Ovary (tissue), 10 donors: ENCODE measurements around the gene RBP7. TPM values are rescaled to one million over a fixed set of nuclear protein-coding genes. Genes with fewer than 3 reads are reported as not detected.

ENCODE experiments used
- DNase-seq, 5 donors: peaks; one replicate each; pipeline ENCODE4 v3.0.0-alpha.2; 2019 to 2020
- H3K27ac ChIP-seq, 2 donors: fragments of 200-600 bp; one replicate each; pipeline versions ENCODE4 v1.5.1 to v1.8.0; 2019 to 2022
- H3K27me3 ChIP-seq: fragments of 200-600 bp; one replicate; pipeline ENCODE4 v1.8.0; 2022
- H3K36me3 ChIP-seq: fragments of 200-600 bp; sonication (generic); one replicate; pipeline ENCODE4 v1.5.1; 2019
- H3K4me1 ChIP-seq: one replicate; pipeline ENCODE4 v1.8.1; 2013; ENCODE audit warnings: mild to moderate bottlenecking, moderate library complexity; ENCODE audit not compliant: insufficient read depth
- H3K4me3 ChIP-seq: fragments of 200-600 bp; sonication (generic); one replicate; pipeline ENCODE4 v1.5.1; 2017
- H3K9me3 ChIP-seq, 2 donors: fragments of 200-600 bp in 1 of 2; sonication (generic) in 1 of 2; one replicate each; pipeline versions ENCODE4 v1.5.1 to v1.8.1; 2013 to 2019; ENCODE audit warnings: mild to moderate bottlenecking in 1 of 2, moderate library complexity in 1 of 2
- EP300 ChIP-seq: sonication (generic); formaldehyde crosslinking; IDR thresholded peaks from one replicate; pipeline ENCODE4 v1.6.1; 2017; ENCODE audit warnings: antibody characterized with exemption
- POLR2A ChIP-seq: fragments of 450-650 bp; IDR thresholded peaks from one replicate; pipeline ENCODE4 v1.6.1; 2017; ENCODE audit warnings: antibody characterized with exemption, mild to moderate bottlenecking, moderate library complexity
- WGBS, 3 donors: extraction: QIAGEN DNeasy Blood & Tissue Kit in 1 of 3; methylation state at CpG; one replicate each; pipeline versions ENCODE4 v1.1.5 to v1.1.7; 2013 to 2017; 5-methylcytosine and 5-hydroxymethylcytosine counted together
- intact Hi-C, 4 donors: fragments of 100-400 bp; cut with DNase I; formaldehyde crosslinking; loops; one replicate each; pipeline versions ENCODE4 v1.11.0 to v1.15.1; 2022 to 2023
- long read RNA-seq, 3 donors: library from polyadenylated mRNA in 2 of 3; unstranded in 2 of 3; transcript quantifications; one replicate each; pipeline ENCODE4 v2.0.0 and lab custom pipeline, GENCODE V29; 2021 to 2026
- polyA plus RNA-seq, 2 donors: library from polyadenylated mRNA; stranded (reverse); fragments of 200-250 nt in 1 of 2; fragments of 350-450 nt in 1 of 2; fragmentation: Illumina TruSeq in 1 of 2; extraction: RNeasy Lipid Tissue Mini Kit (QIAGEN cat#74804) in 1 of 2; gene quantifications; one replicate each; pipeline ENCODE4 v1.2.3, GENCODE V29; 2013 to 2014
- total RNA-seq, 7 donors: library from RNA; depleted of rRNA in 2 of 7; stranded (reverse); fragments of >200 nt in 2 of 7; fragmentation: NEBNext Ultra II Directional in 3 of 7; extraction: Animal tissue kit (Norgen Biotek cat#: 25700) in 3 of 7; gene quantifications; one replicate each; pipeline versions ENCODE4 v1.1.0 to v1.2.4, GENCODE V29; 2016 to 2023
- TF ChIP-seq, protein P1 (sequence below), 3 donors: fragments of 450-650 bp in 2 of 3; fragments of 200-600 bp in 1 of 3; IDR thresholded peaks; one replicate each; pipeline versions ENCODE4 v1.5.1 to v1.8.0; 2016 to 2022; ENCODE audit warnings: antibody characterized with exemption in 3 of 3, mild to moderate bottlenecking in 1 of 3
- donor health status: DM: no; HTN: no; CAD: no; lungs with moderate emphysema.
- donor health status: DM: no; HTN: no; CAD: no.
- donor health status: Bipolar disorder and iron deficiency.
- donor health status: DM: yes; HTN: yes; CAD: no.
- donor health status: DM: no; HTN: no; CAD: no.
- donor health status: DM: yes; HTN: yes; CAD: no.

Gene RBP7
- total RNA-seq = 10 to 100 TPM in 3 of 7 donors, 1 to 10 TPM in 4; 1.5 to 23.5 (median 8.3) TPM
- polyA plus RNA-seq = 10 to 100 TPM; 28.8 to 53.4 TPM
- long read RNA-seq, donor 1, transcript RBP7-201 (4 exons, 636 nt) = major isoform, 7 of 7 reads
- long read RNA-seq, donor 1, partial matches to known transcripts = 0 of 7 reads
- long read RNA-seq, donor 1, other reads (novel, unspliced or antisense) = 0 of 7 reads
- long read RNA-seq, donor 2, partial matches to known transcripts = 0 of 3 reads
- long read RNA-seq, donor 2, other reads (novel, unspliced or antisense) = 0 of 3 reads
- long read RNA-seq, donor 3, transcript RBP7-201 (4 exons, 636 nt) = major isoform, 6 of 6 reads
- long read RNA-seq, donor 3, partial matches to known transcripts = 0 of 6 reads
- long read RNA-seq, donor 3, other reads (novel, unspliced or antisense) = 0 of 6 reads

DNA sequence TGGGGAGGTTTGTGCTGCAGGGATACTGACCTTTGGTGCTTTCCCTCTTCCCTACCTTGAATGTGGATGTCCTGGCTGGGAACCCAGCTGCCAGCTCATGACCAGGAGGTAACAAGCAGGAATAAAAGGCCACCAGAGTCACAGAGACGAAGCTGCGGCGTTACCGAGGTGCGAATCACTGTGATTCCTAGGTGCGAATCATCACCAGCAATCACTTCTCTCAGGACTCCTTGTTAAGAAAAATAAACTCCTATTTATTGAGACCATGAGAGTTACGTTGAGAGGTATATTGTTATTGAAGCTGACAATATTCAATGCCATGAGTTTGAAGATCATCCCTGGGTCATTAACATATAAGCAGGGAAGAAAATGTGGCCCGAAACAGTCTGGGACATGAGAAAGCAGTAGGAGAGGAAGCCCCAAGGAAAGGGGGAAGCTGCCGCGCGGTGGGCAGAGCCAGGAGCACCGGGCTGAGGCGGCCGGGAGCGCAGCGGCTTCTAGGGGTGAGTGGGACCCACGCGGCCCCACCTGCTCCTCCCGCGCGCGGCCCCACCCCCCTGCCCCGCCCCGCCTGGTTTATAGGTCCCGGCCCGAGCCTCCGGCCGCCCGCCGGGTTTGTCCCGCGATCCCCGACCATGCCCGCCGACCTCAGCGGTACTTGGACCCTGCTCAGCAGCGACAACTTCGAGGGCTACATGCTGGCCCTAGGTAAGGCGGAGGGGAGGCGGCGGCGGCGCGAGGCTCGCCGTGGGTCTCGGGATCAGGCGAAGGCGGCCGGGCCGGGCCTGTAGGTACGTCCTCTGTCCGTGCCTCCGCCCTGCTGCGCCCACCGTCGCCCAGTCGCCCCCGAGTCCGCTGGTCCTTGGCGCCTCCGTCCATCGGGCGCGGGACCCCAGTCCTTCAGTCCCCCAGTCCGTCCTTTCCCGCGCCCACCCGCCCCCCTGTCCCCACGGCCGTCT is at the start of gene RBP7:
Gene RBP7 (plus strand): TSS at position 605 of the 959 bp plus-strand sequence. CDS start 31 bp downstream, at position 636.
- H3K36me3 ChIP-seq = no peaks in the 10 kb centered on the region
- H3K4me3 ChIP-seq = peak within 1 kb of the TSS; percentile 34
- H3K9me3 ChIP-seq = no peaks in the 10 kb centered on the region
- intact Hi-C loops = no loop called here
- TF ChIP-seq EP300 = no peak
- no peak for TF ChIP-seq POLR2A
- TF ChIP-seq, protein P1, sequence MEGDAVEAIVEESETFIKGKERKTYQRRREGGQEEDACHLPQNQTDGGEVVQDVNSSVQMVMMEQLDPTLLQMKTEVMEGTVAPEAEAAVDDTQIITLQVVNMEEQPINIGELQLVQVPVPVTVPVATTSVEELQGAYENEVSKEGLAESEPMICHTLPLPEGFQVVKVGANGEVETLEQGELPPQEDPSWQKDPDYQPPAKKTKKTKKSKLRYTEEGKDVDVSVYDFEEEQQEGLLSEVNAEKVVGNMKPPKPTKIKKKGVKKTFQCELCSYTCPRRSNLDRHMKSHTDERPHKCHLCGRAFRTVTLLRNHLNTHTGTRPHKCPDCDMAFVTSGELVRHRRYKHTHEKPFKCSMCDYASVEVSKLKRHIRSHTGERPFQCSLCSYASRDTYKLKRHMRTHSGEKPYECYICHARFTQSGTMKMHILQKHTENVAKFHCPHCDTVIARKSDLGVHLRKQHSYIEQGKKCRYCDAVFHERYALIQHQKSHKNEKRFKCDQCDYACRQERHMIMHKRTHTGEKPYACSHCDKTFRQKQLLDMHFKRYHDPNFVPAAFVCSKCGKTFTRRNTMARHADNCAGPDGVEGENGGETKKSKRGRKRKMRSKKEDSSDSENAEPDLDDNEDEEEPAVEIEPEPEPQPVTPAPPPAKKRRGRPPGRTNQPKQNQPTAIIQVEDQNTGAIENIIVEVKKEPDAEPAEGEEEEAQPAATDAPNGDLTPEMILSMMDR (IDR thresholded peaks at IDR 0.05) = no peak
- peak; percentile 8 to 40 (median 21) for DNase-seq
- H3K27me3 ChIP-seq = no peaks in the 10 kb centered on the region
- 7 to 11% (median 9%) methylated on average over 50 to 71 of the region's 71 CpGs for WGBS, 3 donors
- no peak within 1 kb of the TSS for H3K27ac ChIP-seq
- peaks cover 8% of the 10 kb centered on the region for H3K4me1 ChIP-seq

DNA sequence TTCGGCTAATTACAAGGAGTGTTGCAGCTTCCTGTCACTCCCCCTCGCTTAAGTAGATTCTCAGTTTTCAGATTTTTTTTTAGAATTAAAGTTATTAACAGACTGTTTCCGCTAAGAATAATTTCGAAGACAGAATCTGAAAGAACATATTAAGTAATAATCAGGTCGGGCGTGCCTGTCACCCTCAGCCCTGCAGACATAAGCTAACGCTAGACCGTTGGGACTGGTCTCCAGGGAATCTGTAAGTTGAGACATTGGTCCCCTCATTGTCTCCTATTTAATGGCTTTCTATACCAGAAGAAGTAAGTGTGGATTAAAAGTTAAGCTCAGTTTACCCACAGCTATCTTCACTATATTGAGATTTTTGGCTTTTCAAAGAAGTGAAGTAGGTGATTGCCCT is 39.3 kb upstream of the RBP7 start:
- H3K9me3 ChIP-seq = no peaks in the 10 kb centered on the region
- DNase-seq = no peak
- H3K4me1 ChIP-seq = no peaks in the 10 kb centered on the region
- intact Hi-C loops = no loop called here
- no peaks in the 10 kb centered on the region for H3K27me3 ChIP-seq
- WGBS, 3 donors = 82 to 86% (median 86%) methylated on average over 8 of the region's 8 CpGs
- H3K27ac ChIP-seq = no peak overlapping the region
- TF ChIP-seq, protein P1 (IDR thresholded peaks at IDR 0.05) = no peak
- TF ChIP-seq EP300 (no peak), POLR2A (no peak)
- no peak overlapping the region for H3K4me3 ChIP-seq
- H3K36me3 ChIP-seq = no peaks in the 10 kb centered on the region

DNA sequence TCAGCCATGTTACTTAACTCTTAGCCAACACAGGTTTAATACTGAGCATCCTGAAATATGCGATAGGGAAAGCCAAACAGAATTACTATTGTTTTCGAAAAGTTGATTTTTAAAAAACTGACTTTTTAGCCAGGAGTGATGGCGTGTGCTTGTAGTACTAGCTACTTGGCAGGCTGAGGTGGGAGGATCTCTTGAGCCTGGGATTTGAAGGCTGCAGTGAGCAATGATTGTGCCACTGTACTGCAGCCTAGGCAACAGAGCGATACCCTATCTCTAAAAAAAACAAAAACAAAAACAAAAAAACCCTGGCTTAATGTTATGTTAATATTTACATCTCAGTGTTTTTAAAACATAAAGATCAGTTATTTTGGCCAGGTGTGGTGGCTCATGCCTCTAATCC is 37.0 kb upstream of the RBP7 start:
- intact Hi-C loops = no loop called here
- Histone ChIP-seq H3K4me1 (no peaks in the 10 kb centered on the region), H3K27me3 (no peaks in the 10 kb centered on the region), H3K27ac (no peak overlapping the region), H3K9me3 (no peaks in the 10 kb centered on the region), H3K36me3 (no peaks in the 10 kb centered on the region), H3K4me3 (no peak overlapping the region)
- DNase-seq = no peak
- WGBS, 3 donors = 33 to 50% (median 35%) methylated on average over 4 of the region's 4 CpGs
- TF ChIP-seq EP300 (no peak), POLR2A (no peak)
- TF ChIP-seq, protein P1 (IDR thresholded peaks at IDR 0.05) = no peak

DNA sequence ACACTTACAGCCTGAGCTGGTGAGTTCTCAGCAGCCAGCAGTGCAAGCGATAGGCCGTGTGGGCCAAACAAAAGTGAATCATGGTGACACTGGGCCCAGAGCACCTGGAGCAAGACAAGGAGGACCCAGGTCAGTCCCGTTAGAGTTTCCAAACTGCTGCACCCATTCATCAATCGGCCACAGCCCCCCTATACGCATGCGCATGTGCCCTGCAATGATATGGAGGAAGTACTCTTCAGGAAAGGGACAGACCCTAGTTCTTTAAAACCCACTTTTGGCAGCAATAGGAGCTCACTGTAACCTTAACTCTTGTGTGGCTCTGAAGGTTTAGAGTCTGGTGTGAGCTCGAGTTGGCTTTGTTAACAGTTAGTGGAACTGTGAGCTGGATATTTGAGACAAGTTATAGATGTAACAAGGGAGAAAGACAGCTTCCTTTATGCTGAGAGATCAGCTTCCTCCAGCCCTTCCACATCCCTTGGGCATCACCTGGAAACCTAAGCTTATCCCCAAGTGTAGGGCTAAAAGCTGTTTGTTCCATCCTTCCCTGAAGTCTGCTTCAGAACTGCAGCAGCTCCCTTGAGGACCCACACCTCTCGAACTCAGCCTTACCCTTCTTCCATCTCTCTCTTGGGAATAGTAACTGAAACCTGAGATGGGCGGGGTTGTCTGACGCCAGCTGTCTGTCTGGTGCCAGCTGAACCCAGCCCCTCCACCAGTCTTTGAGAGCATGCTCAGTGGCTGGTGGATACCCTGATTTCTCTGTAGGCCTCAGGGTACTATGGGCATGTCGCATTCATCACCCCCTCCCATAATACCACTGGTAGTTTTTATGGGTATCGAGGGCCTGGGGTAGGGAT is 36.1 kb upstream of the RBP7 start:
- H3K27ac ChIP-seq = no peak overlapping the region
- no peak overlapping the region for H3K4me3 ChIP-seq
- no peaks in the 10 kb centered on the region for H3K36me3 ChIP-seq
- H3K4me1 ChIP-seq = no peaks in the 10 kb centered on the region
- DNase-seq = no peak
- intact Hi-C loops = no loop called here
- no peak for TF ChIP-seq POLR2A
- no peak for TF ChIP-seq EP300
- TF ChIP-seq, protein P1 (IDR thresholded peaks at IDR 0.05) = no peak
- WGBS, 3 donors = 83 to 85% (median 84%) methylated on average over 12 of the region's 12 CpGs
- no peaks in the 10 kb centered on the region for H3K9me3 ChIP-seq
- H3K27me3 ChIP-seq = no peaks in the 10 kb centered on the region
